ENCODE results near the gene SEC14L2. TPM values are rescaled to one million over a fixed set of nuclear protein-coding genes. Genes with fewer than 3 reads are reported as not detected.

The SEC14L2 gene
- total RNA-seq, 1 experiment from 2014 or later = 8.2 TPM

GRCh38 chr22:30404307-30404706 lies 7.5 kb downstream of the SEC14L2 start:
- Histone ChIP-seq H3K56ac (ENCODE audit: insufficient read length, low read depth, low read length) (no peak overlapping the region), H3K27ac (ENCODE audit: insufficient read length, low read depth, low read length) (no peak overlapping the region), H2BK20ac (ENCODE audit: low read depth, low read length, poor library complexity, severe bottlenecking) (no peak overlapping the region), H2BK5ac (ENCODE audit: insufficient read length, low read length) (no peak overlapping the region), H3K4ac (ENCODE audit: low read depth, low read length) (no peak overlapping the region), H3K79me2 (ENCODE audit: insufficient read depth, low read length) (no peaks in the 10 kb centered on the region), H3K23ac (ENCODE audit: insufficient read length, low read depth, low read length) (no peak overlapping the region), H4K8ac (replicated peaks; ENCODE audit: insufficient read length, low read depth, low read length) (no peak overlapping the region), H3K27me3 (ENCODE audit: insufficient read depth, low read length) (no peaks in the 10 kb centered on the region), H3T11ph (ENCODE audit: low read length) (no peak overlapping the region), H3K18ac (ENCODE audit: insufficient read length, low read depth, low read length) (no peak overlapping the region), H3K4me2 (ENCODE audit: insufficient read depth, insufficient read length, low read length) (no peak overlapping the region), H4K5ac (ENCODE audit: insufficient read length, low read depth, low read length) (no peak overlapping the region), H3K23me2 (ENCODE audit: insufficient read length, low read depth, low read length, poor library complexity, severe bottlenecking) (no peaks in the 10 kb centered on the region), H2BK120ac (ENCODE audit: low read depth, low read length, poor library complexity, severe bottlenecking) (no peak overlapping the region), H3K9me3 (ENCODE audit: control insufficient read depth, low read depth, low read length) (no peaks in the 10 kb centered on the region), H2AK5ac (ENCODE audit: insufficient read length, low read length) (no peak overlapping the region), H3K9ac (ENCODE audit: extremely low read depth, insufficient read length, low read length) (no peak overlapping the region), H2AFZ (ENCODE audit: low read length) (no peak overlapping the region), H4K20me1 (ENCODE audit: control insufficient read depth, insufficient read depth, insufficient read length) (no peaks in the 10 kb centered on the region), H2BK12ac (ENCODE audit: insufficient read length, low read depth, low read length) (no peak overlapping the region), H3K79me1 (ENCODE audit: insufficient read depth, low read depth, low read length, poor library complexity, severe bottlenecking) (no peaks in the 10 kb centered on the region), H4K91ac (ENCODE audit: insufficient read length, low read depth, low read length) (no peak overlapping the region), H2BK15ac (ENCODE audit: low read depth, low read length) (no peak overlapping the region), H3K14ac (ENCODE audit: insufficient read depth, low read length) (no peak overlapping the region), H3K4me1 (ENCODE audit: insufficient read depth, low read length) (no peaks in the 10 kb centered on the region; the same call in 1 of the 2 replicates)
- Mint-ChIP-seq H3K4me1 (peaks cover 10 to 12% of the 10 kb centered on the region in 2 experiments), H3K9me3 (no peaks in the 10 kb centered on the region; a peak in 1 of 5 replicates), H3K4me3 (no peak overlapping the region), H3K36me3 (ENCODE audit: insufficient read depth in 1 of 3, low read depth in 3 of 3) (peaks cover 2 to 42% (median 16%) of the 10 kb centered on the region in 3 experiments; a peak in 6 of 7 replicates), H3K27me3 (ENCODE audit: low read depth) (peaks cover 5% of the 10 kb centered on the region), H3K27ac (no peak overlapping the region)
- TF ChIP-seq CTCF (conservative IDR thresholded peaks at IDR 0.05) = no peak
- no peak for DNase-seq
- no CpG with 5 or more reads among the region's 6 CpGs for WGBS (ENCODE audit: extremely low coverage, insufficient read length, low lambda C conversion rate)
